GM12878 (cell line): Measurements from ENCODE around the gene PRR9. TPM values are rescaled to one million over a fixed set of nuclear protein-coding genes. Genes with fewer than 3 reads are reported as not detected.
"Not testable (repeated sequence)": the region's sequence is repeated elsewhere in the genome, so short reads cannot be mapped to it uniquely, and the experiment has no call there.

Experiments used
- ATAC-seq: fragments of 200-7000 bp; cut with Tn5 transposase; 3 replicates; pipeline ENCODE4 v1.9.1; 2020; ENCODE audit warnings: mild to moderate bottlenecking, moderate library complexity
- BruUV-seq: library from RNA; stranded (reverse); fragments of 400-500 nt; replicated peaks from 2 replicates; lab custom pipeline; 2021; lab: Mats Ljungman, UMichigan
- CTCF ChIA-PET: fragments of 300-600 bp; sonication (Branson Sonifier 250); formaldehyde crosslinking; extraction: SDS; loops from one replicate; lab custom pipeline; 2021; ENCODE audit warnings: inconsistent platforms; lab: Yijun Ruan, JAX
- POLR2A ChIA-PET: fragments of 350-600 bp; formaldehyde crosslinking; extraction: SDS; loops from one replicate; lab custom pipeline; 2021; ENCODE audit warnings: inconsistent platforms; lab: Charles Lee
- RAD21 ChIA-PET: fragments of 300-600 bp; sonication (Branson Sonifier 250); formaldehyde crosslinking; loops from one replicate; lab custom pipeline; 2023; ENCODE audit warnings: antibody characterized with exemption; ENCODE audit not compliant: unreplicated experiment; lab: Charles Lee
- SMC1A ChIA-PET: fragments of 300-600 bp; sonication (Branson Sonifier 250); formaldehyde crosslinking; loops from one replicate; lab custom pipeline; 2023; ENCODE audit not compliant: unreplicated experiment, uncharacterized antibody; lab: Charles Lee
- DNase-seq: peaks from one replicate; pipeline ENCODE4 v3.0.0-alpha.2; 2011; ENCODE audit warnings: low read depth, low spot score
- FAIRE-seq: peaks from 3 replicates; lab custom pipeline; 2011; peaks lifted over from hg19 to GRCh38; lab: Jason Lieb, UNC
- H2AFZ ChIP-seq: 2 replicates; pipeline ENCODE4 v1.6.0; 2011; ENCODE audit warnings: low read depth, low read length, control low read depth; ENCODE audit not compliant: control insufficient read depth
- H3K27ac ChIP-seq: 2 replicates; pipeline ENCODE4 v1.5.1; 2011; ENCODE audit warnings: control low read depth; ENCODE audit not compliant: control insufficient read depth, insufficient read depth
- H3K27me3 ChIP-seq, 2 experiments: replicated peaks in 1 of 2; 2 replicates each; pipeline versions ENCODE4 v1.6.0 to v1.6.1; 2011; ENCODE audit warnings: low read length in 1 of 2; ENCODE audit not compliant: control insufficient read depth in 2 of 2, insufficient read depth in 2 of 2
- H3K36me3 ChIP-seq, 2 experiments: 2 replicates each; pipeline ENCODE4 v1.5.1; 2011; ENCODE audit warnings: low read length in 1 of 2; ENCODE audit not compliant: control insufficient read depth in 2 of 2, insufficient read depth in 2 of 2
- H3K4me1 ChIP-seq: 2 replicates; pipeline ENCODE4 v1.6.1; 2011; ENCODE audit warnings: mild to moderate bottlenecking, low read length, moderate library complexity, mixed read lengths; ENCODE audit not compliant: control insufficient read depth, insufficient read depth
- H3K4me2 ChIP-seq: 2 replicates; pipeline ENCODE4 v1.6.0; 2011; ENCODE audit warnings: control low read depth; ENCODE audit not compliant: control insufficient read depth, insufficient read depth
- H3K4me3 ChIP-seq: fragments of 200-600 bp; sonication (generic); 2 replicates; pipeline ENCODE4 v1.5.1; 2016
- H3K79me2 ChIP-seq: 2 replicates; pipeline ENCODE4 v1.6.0; 2011; ENCODE audit warnings: low read length; ENCODE audit not compliant: control insufficient read depth, insufficient read depth
- H3K9ac ChIP-seq: 2 replicates; pipeline ENCODE4 v1.8.0; 2011; ENCODE audit warnings: low read length, control low read depth, mixed read lengths; ENCODE audit not compliant: control insufficient read depth, insufficient read depth
- H3K9me3 ChIP-seq: replicated peaks from 3 replicates; pipeline ENCODE4 v1.5.1; 2011; ENCODE audit warnings: mild to moderate bottlenecking, low read length; ENCODE audit not compliant: control insufficient read depth, insufficient read depth
- H4K20me1 ChIP-seq: 2 replicates; pipeline ENCODE4 v1.6.0; 2011; ENCODE audit not compliant: control insufficient read depth, insufficient read depth
- CTCF ChIP-seq, 3 experiments: IDR thresholded peaks in 2 of 3; conservative IDR thresholded peaks in 1 of 3; 2 replicates each; pipeline ENCODE4 v1.5.1; 2011; ENCODE audit warnings: low read depth in 3 of 3, low read length in 3 of 3, mild to moderate bottlenecking in 3 of 3, control low read depth in 2 of 3, moderate library complexity in 2 of 3, inconsistent platforms in 1 of 3, mixed read lengths in 1 of 3; ENCODE audit not compliant: control insufficient read depth in 2 of 3, insufficient read depth in 1 of 3; ENCODE audit errors: extremely low read depth in 1 of 3
- RAD21 ChIP-seq: IDR thresholded peaks from 2 replicates; pipeline ENCODE4 v1.6.1; 2011; ENCODE audit warnings: mild to moderate bottlenecking, low read depth, low read length, moderate library complexity; ENCODE audit not compliant: insufficient read depth
- SMARCA5 ChIP-seq: fragments of 450-650 bp; IDR thresholded peaks from 2 replicates; pipeline ENCODE4 v1.6.1; 2017; ENCODE audit warnings: mild to moderate bottlenecking
- SMC3 ChIP-seq: IDR thresholded peaks from 2 replicates; pipeline ENCODE4 v1.6.1; 2011; ENCODE audit warnings: low read length, improper control_type of control experiment, borderline replicate concordance
- YY1 ChIP-seq: IDR thresholded peaks from 2 replicates; pipeline ENCODE4 v1.6.1; 2011; ENCODE audit warnings: low read depth, mild to moderate bottlenecking, low read length
- WGBS: methylation state at CpG from one replicate; pipeline ENCODE4 v1.1.6; 2016; ENCODE audit warnings: low lambda C conversion rate; ENCODE audit not compliant: insufficient replicate concordance, insufficient coverage; ENCODE audit errors: missing lambda C conversion rate; 5-methylcytosine and 5-hydroxymethylcytosine counted together
- in situ Hi-C: fragments of 300-500 bp; cut with MboI; formaldehyde crosslinking; loops from 9 replicates; pipeline ENCODE4 v1.14.3; 2018; ENCODE audit warnings: mixed read lengths
- intact Hi-C: fragments of 100-400 bp; cut with micrococcal nuclease; formaldehyde crosslinking; loops from one replicate; pipeline ENCODE4 v1.14.2; 2022; ENCODE audit not compliant: unreplicated experiment
- polyA plus RNA-seq, 11 experiments: library from polyadenylated mRNA; depleted of rRNA in 4 of 11; unstranded in 6 of 11; stranded (reverse) in 5 of 11; fragments of >200 nt; fragmentation: Nextera tagmentation in 4 of 11; fragmentation: Illumina TruSeq in 1 of 11; extraction: Ambion mirVana in 4 of 11; extraction: Trizol in 1 of 11; gene quantifications; 1 replicate in 1 of 11; 2 replicates in 10 of 11; pipeline versions ENCODE4 v1.2.1 to v1.2.3, GENCODE V29; 2011 to 2016; ENCODE audit warnings: inconsistent platforms in 2 of 11, missing spikeins in 2 of 11, low read depth in 1 of 11
- total RNA-seq, 4 experiments: library from RNA; depleted of rRNA in 3 of 4; stranded (reverse); fragments of >200 nt in 3 of 4; fragmentation: Illumina TruSeq in 1 of 4; extraction: Trizol in 1 of 4; gene quantifications; 2 replicates each; pipeline versions ENCODE4 v1.2.1 to v1.2.3, GENCODE V29; 2013 to 2021

Gene PRR9
- total and polyA plus RNA-seq, 10 of the 15 experiments (the other 5 are each of a cell fraction or from before 2014, with no cell fraction given) = not detected

DNA sequence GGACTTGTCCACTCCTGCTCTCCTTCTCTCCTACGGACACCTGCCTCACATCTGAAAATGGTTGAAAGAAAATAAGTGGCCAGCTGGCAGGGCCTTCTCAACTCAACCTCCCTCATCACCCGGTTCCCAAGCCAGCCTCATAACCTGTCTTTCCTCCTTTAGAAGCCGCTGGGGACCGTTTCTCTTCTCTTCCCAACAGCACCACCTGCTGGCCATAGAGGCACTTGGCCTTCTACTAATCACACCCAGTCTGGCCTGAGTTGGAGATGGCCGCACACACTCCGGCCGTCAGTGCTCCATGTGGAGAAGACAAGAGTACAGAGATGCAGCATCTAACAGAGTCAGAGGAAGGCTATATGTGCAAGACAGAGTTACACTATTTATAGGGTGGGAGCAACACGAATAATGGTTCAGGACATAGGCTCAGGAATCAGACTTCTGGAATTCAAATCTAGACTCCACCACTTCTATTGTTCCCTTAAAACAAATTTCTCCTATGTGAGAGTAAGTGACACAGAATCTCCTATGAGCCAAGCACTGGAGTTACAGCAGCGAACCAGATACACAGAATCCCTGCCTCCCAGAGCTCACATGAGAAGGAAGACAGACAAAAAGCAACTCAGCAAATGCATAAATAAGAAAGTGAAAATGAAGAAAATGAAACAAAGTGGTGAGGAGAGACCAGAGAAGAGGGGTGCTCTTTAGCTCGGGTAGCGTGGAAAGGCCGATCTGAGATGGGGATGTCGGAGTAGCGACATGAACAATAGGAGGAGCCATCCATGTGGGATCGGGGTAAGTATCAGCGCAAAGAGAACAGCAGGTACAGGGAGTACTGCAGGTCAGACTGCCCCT lies 5.9 kb downstream of the PRR9 start:
- CTCF ChIA-PET = interaction anchor here (0.6 to 5.8 kb wide), 19 partner anchors 10 to 569 kb away, joined by 3 to 49 read pairs (median 4); partner anchors contain the start of genes PGLYRP4 and SMCP
- not testable (repeated sequence) for H3K27me3 ChIP-seq, H3K27ac ChIP-seq, H3K4me2 ChIP-seq, H3K9me3 ChIP-seq, BruUV-seq, H3K4me1 ChIP-seq, H3K9ac ChIP-seq, H3K4me3 ChIP-seq, H3K36me3 ChIP-seq, DNase-seq, H3K79me2 ChIP-seq, H4K20me1 ChIP-seq
- in situ Hi-C loops = loop anchor here (10.0 kb wide), 1 partner anchor 568 kb away; no protein-coding TSS in a partner anchor
- FAIRE-seq = peak; percentile 97
- SMC1A ChIA-PET = interaction anchor here (0.6 to 2.6 kb wide), 10 partner anchors 10 to 353 kb away, joined by 3 to 12 read pairs (median 4); no protein-coding TSS in a partner anchor
- intact Hi-C loops = loop anchor here (2.0 to 10.0 kb wide), 4 partner anchors 258 to 738 kb away; no protein-coding TSS in a partner anchor
- TF ChIP-seq SMC3 = peak; percentile 46
- TF ChIP-seq SMARCA5 = peak; percentile 37; the same call in 1 of the 2 replicates
- peak; percentile 51 for TF ChIP-seq RAD21
- 0 out of 2 replicates have a peak, but pooled peaks have one; percentile 36 for TF ChIP-seq YY1
- TF ChIP-seq CTCF (IDR thresholded peaks at IDR 0.05 in 2 of 3, conservative IDR thresholded peaks at IDR 0.05 in 1 of 3; ENCODE audit: control insufficient read depth in 2 of 3, extremely low read depth in 1 of 3, insufficient read depth in 1 of 3, low read depth in 3 of 3, low read length in 3 of 3) = peak; percentile 51 to 66 (median 61); a peak in 5 of 6 replicates
- RAD21 ChIA-PET = interaction anchor here (0.6 to 4.6 kb wide), 6 partner anchors 10 to 68 kb away, joined by 3 to 19 read pairs (median 4); no protein-coding TSS in a partner anchor
- peak; percentile 99 for ATAC-seq
- 19% methylated on average over 16 of the region's 16 CpGs for WGBS
- POLR2A ChIA-PET = interaction anchor here (0.6 kb wide), 1 partner anchor 315 kb away, joined by 3 read pairs; the partner anchor contains the start of gene IVL
- peak overlapping the region; percentile 20 for H2AFZ ChIP-seq
